ENCODE measurements around the gene ARID1B.

DNA sequence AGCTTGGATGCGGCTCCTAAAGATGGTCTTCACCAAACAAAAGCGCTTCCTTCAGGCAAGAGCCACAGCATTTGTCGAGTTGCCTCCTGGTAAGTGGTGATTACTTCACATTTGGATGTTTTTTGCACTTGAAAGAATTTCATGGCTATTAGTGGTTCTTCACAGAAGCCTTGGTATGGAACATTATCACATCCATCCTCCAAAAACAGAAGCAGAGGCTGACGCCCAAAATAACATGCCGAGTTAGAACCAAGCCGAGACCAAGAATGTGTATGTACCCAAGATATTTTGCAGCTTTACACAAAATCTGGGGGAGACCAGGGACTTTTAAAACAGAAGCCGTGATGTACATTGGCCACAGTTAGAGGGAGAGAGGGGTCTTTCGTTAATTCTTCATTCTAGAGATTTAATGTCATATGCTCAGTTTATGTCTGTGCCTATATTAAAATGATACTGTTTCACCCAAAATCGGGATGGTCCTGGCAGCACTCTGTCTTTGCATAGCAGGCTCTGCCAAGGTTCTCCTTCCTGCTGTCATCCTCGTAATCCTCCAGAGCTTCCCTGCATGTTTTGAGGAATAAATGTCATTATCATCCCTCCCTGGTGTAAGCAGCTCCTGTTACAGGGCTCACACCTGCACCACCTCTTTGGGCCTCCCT lies 436.9 kb downstream of the ARID1B start:
- TF ChIP-seq EZH2 (IDR thresholded peaks at IDR 0.05; ENCODE audit: low read length, unreplicated experiment) = no peak
- TF ChIP-seq, protein P1, sequence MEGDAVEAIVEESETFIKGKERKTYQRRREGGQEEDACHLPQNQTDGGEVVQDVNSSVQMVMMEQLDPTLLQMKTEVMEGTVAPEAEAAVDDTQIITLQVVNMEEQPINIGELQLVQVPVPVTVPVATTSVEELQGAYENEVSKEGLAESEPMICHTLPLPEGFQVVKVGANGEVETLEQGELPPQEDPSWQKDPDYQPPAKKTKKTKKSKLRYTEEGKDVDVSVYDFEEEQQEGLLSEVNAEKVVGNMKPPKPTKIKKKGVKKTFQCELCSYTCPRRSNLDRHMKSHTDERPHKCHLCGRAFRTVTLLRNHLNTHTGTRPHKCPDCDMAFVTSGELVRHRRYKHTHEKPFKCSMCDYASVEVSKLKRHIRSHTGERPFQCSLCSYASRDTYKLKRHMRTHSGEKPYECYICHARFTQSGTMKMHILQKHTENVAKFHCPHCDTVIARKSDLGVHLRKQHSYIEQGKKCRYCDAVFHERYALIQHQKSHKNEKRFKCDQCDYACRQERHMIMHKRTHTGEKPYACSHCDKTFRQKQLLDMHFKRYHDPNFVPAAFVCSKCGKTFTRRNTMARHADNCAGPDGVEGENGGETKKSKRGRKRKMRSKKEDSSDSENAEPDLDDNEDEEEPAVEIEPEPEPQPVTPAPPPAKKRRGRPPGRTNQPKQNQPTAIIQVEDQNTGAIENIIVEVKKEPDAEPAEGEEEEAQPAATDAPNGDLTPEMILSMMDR (conservative IDR thresholded peaks at IDR 0.05; ENCODE audit: low read depth, low read length) = no peak
- no peak for TF ChIP-seq EZH2phosphoT487 (IDR thresholded peaks at IDR 0.05; ENCODE audit: borderline replicate concordance, low read length)
